WTC11 (cell line): ENCODE results near the gene APOA4. TPM values are rescaled to one million over a fixed set of nuclear protein-coding genes. Genes with fewer than 3 reads are reported as not detected.

Experiments used
- ATAC-seq: fragments of 200-7000 bp; cut with Tn5 transposase; 2 replicates; pipeline ENCODE4 v1.10.0; 2021; ENCODE audit warnings: mild to moderate bottlenecking, moderate library complexity
- CTCF ChIA-PET: fragments of 300-600 bp; sonication (Branson Sonifier 250); formaldehyde crosslinking; loops from one replicate; lab custom pipeline; 2021; ENCODE audit warnings: antibody characterized with exemption; lab: Charles Lee
- POLR2A ChIA-PET: fragments of 350-600 bp; sonication (Branson Sonifier 250); formaldehyde crosslinking; loops from one replicate; lab custom pipeline; 2021; ENCODE audit warnings: antibody characterized with exemption; lab: Charles Lee
- DNase-seq: peaks from one replicate; pipeline ENCODE4 v3.0.0; 2021; ENCODE audit warnings: low spot score
- H3K27ac Mint-ChIP-seq: 2 replicates; pipeline ENCODE4 v1.8.0; 2021; ENCODE audit warnings: mixed read lengths
- H3K27me3 Mint-ChIP-seq: 2 replicates; pipeline ENCODE4 v1.8.0; 2021; ENCODE audit warnings: low read depth, mild to moderate bottlenecking, moderate library complexity, mixed read lengths
- H3K36me3 Mint-ChIP-seq: 2 replicates; pipeline ENCODE4 v1.8.0; 2021; ENCODE audit warnings: mixed read lengths
- H3K4me1 Mint-ChIP-seq: 2 replicates; pipeline ENCODE4 v1.8.0; 2022; ENCODE audit warnings: mixed read lengths
- H3K4me3 Mint-ChIP-seq: 2 replicates; pipeline ENCODE4 v1.8.0; 2021; ENCODE audit warnings: mild to moderate bottlenecking, moderate library complexity, mixed read lengths
- H3K9me3 Mint-ChIP-seq: 2 replicates; pipeline ENCODE4 v1.8.0; 2021; ENCODE audit warnings: mixed read lengths
- CREM ChIP-seq: sonication (generic); formaldehyde crosslinking; IDR thresholded peaks from 2 replicates; pipeline ENCODE4 v1.8.1; 2022; ENCODE audit warnings: mild to moderate bottlenecking, missing genetic modification reagents, moderate library complexity
- ELF4 ChIP-seq: sonication (generic); formaldehyde crosslinking; IDR thresholded peaks from 2 replicates; pipeline ENCODE4 v1.8.1; 2022; ENCODE audit warnings: low read depth, mild to moderate bottlenecking, moderate library complexity, missing genetic modification reagents
- EMX1 ChIP-seq: fragments of 250-450 bp; sonication (Bioruptor Pico); IDR thresholded peaks from 2 replicates; pipeline ENCODE4 v1.8.0; 2021; ENCODE audit warnings: mild to moderate bottlenecking
- ETV6 ChIP-seq: sonication (generic); formaldehyde crosslinking; IDR thresholded peaks from 2 replicates; pipeline ENCODE4 v1.8.1; 2022; ENCODE audit warnings: mild to moderate bottlenecking, missing genetic modification reagents
- FOXJ3 ChIP-seq: sonication (generic); formaldehyde crosslinking; IDR thresholded peaks from 2 replicates; pipeline ENCODE4 v1.9.0; 2021; ENCODE audit warnings: missing genetic modification reagents, mild to moderate bottlenecking, borderline replicate concordance
- FOXK1 ChIP-seq: sonication (generic); formaldehyde crosslinking; IDR thresholded peaks from 2 replicates; pipeline ENCODE4 v1.8.0; 2022; ENCODE audit warnings: mild to moderate bottlenecking, moderate library complexity, missing genetic modification reagents
- GTF2I ChIP-seq: fragments of 250-450 bp; sonication (Bioruptor Pico); conservative IDR thresholded peaks from 2 replicates; pipeline ENCODE4 v1.4.0; 2021; ENCODE audit warnings: mild to moderate bottlenecking
- NR1H2 ChIP-seq: sonication (generic); formaldehyde crosslinking; IDR thresholded peaks from 2 replicates; pipeline ENCODE4 v1.9.0; 2021; ENCODE audit warnings: mild to moderate bottlenecking, moderate library complexity, missing genetic modification reagents
- NR3C1 ChIP-seq: sonication (generic); formaldehyde crosslinking; conservative IDR thresholded peaks from 2 replicates; pipeline ENCODE4 v1.8.1; 2023; ENCODE audit warnings: low read depth, mild to moderate bottlenecking, missing genetic modification reagents
- OVOL2 ChIP-seq: fragments of 250-450 bp; sonication (Bioruptor Pico); IDR thresholded peaks from 2 replicates; pipeline ENCODE4 v1.9.0; 2021; ENCODE audit warnings: mild to moderate bottlenecking, borderline replicate concordance
- RORB ChIP-seq: fragments of 250-450 bp; sonication (Bioruptor Pico); IDR thresholded peaks from 2 replicates; pipeline ENCODE4 v1.9.0; 2021; ENCODE audit warnings: mild to moderate bottlenecking
- SP1 ChIP-seq: sonication (generic); formaldehyde crosslinking; conservative IDR thresholded peaks from 2 replicates; pipeline ENCODE4 v1.8.1; 2022; ENCODE audit warnings: missing genetic modification reagents
- TP53 ChIP-seq: sonication (generic); formaldehyde crosslinking; IDR thresholded peaks from 2 replicates; pipeline ENCODE4 v1.8.1; 2023; ENCODE audit warnings: mild to moderate bottlenecking, missing genetic modification reagents
- ZNF232 ChIP-seq: sonication (generic); formaldehyde crosslinking; IDR thresholded peaks from 2 replicates; pipeline ENCODE4 v1.8.0; 2022; ENCODE audit warnings: mild to moderate bottlenecking, missing genetic modification reagents
- ZNF396 ChIP-seq: fragments of 250-450 bp; sonication (Bioruptor Pico); IDR thresholded peaks from 2 replicates; pipeline ENCODE4 v1.8.0; 2021; ENCODE audit warnings: mild to moderate bottlenecking, moderate library complexity, borderline replicate concordance
- ZNF423 ChIP-seq: fragments of 250-450 bp; sonication (Bioruptor Pico); IDR thresholded peaks from 2 replicates; pipeline ENCODE4 v2.1.2; 2022; ENCODE audit warnings: mild to moderate bottlenecking, moderate library complexity
- total RNA-seq: library from RNA; stranded (reverse); gene quantifications from 3 replicates; pipeline ENCODE4 v1.2.3, GENCODE V29; 2021
- TF ChIP-seq, protein P1 (sequence below): sonication (generic); formaldehyde crosslinking; IDR thresholded peaks from 2 replicates; pipeline ENCODE4 v1.8.0; 2022; ENCODE audit warnings: mild to moderate bottlenecking, missing genetic modification reagents
- TF ChIP-seq, protein P2 (sequence below): sonication (generic); formaldehyde crosslinking; IDR thresholded peaks from 2 replicates; pipeline ENCODE4 v1.8.1; 2023; ENCODE audit warnings: mild to moderate bottlenecking, missing genetic modification reagents
- TF ChIP-seq, protein P3 (sequence below): sonication (generic); formaldehyde crosslinking; IDR thresholded peaks from 2 replicates; pipeline ENCODE4 v1.8.1; 2023; ENCODE audit warnings: mild to moderate bottlenecking, missing genetic modification reagents, borderline replicate concordance
- TF ChIP-seq, protein P4 (sequence below): sonication (generic); formaldehyde crosslinking; IDR thresholded peaks from 2 replicates; pipeline ENCODE4 v1.8.0; 2022; ENCODE audit warnings: mild to moderate bottlenecking, missing genetic modification reagents
- TF ChIP-seq, protein P5 (sequence below): sonication (generic); formaldehyde crosslinking; IDR thresholded peaks from 2 replicates; pipeline ENCODE4 v1.8.1; 2022; ENCODE audit warnings: mild to moderate bottlenecking, missing genetic modification reagents, moderate library complexity, borderline replicate concordance
- TF ChIP-seq, protein P6 (sequence below): sonication (generic); formaldehyde crosslinking; IDR thresholded peaks from 2 replicates; pipeline ENCODE4 v1.8.1; 2023; ENCODE audit warnings: mild to moderate bottlenecking, missing genetic modification reagents, moderate library complexity
- TF ChIP-seq, protein P7 (sequence below): fragments of 250-450 bp; sonication (Bioruptor Pico); IDR thresholded peaks from 2 replicates; pipeline ENCODE4 v1.9.0; 2021; ENCODE audit warnings: mild to moderate bottlenecking

The APOA4 gene
- total RNA-seq, 1 experiment from 2014 or later = not detected

DNA sequence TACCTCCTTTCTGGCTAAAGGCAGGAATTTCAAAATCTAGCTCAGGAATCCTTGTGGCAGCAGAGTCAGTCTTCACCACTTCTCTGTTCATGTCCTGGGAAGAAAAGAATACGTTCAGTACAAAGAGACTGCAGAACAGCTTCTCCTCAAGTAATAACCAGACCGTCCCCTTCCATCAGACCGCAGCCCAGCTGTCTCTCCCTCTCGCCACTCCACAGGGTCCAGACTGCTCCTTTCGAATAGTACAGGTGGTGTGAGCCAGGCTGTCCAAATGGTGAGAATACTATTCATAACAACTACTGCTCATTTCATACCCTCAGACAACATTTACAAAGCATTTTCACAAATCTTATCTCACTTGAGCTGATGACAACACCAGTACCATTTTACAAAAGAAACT lies 36.1 kb downstream of the APOA4 start:
- Mint-ChIP-seq H3K36me3 (peaks cover 50% of the 10 kb centered on the region), H3K4me3 (peak overlapping the region; percentile 94)

DNA sequence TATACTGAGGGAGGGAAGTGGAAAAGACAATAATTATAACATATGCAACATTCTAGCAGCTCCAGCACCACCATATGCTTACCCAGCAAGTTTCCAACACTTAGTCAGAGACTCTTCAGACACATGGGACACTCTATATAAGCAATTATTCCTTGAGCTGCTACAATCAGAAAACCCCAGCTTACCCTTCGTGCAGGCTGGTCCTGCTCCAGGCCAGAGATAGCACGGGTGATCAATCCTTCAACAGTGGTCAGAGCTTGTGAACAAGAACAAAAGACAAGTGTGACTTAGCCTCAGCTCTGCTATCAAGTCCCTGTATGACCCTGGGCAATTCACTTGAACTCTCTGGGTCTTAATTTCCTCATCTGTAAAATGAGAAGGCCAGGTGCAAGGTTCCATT lies 36.8 kb downstream of the APOA4 start:
- Mint-ChIP-seq H3K27ac (no peak overlapping the region), H3K4me1 (peaks cover 18% of the 10 kb centered on the region), H3K4me3 (peak overlapping the region; percentile 94), H3K9me3 (no peaks in the 10 kb centered on the region), H3K36me3 (peaks cover 56% of the 10 kb centered on the region), H3K27me3 (peaks cover 22% of the 10 kb centered on the region)
- ATAC-seq (no peak), DNase-seq (no peak)
- CTCF ChIA-PET = interaction anchor here (1.3 to 8.7 kb wide), 3 partner anchors 13 to 54 kb away, joined by 3 to 358 read pairs (median 9); partner anchors contain the start of genes APOA1 and BUD13
- POLR2A ChIA-PET = no interaction called here
- TF ChIP-seq NR3C1 (CRISPR knock-in tag) (no peak), OVOL2 (no peak), NR1H2 (CRISPR knock-in tag) (no peak), GTF2I (CRISPR knock-in tag) (no peak), CREM (CRISPR knock-in tag) (no peak), FOXK1 (CRISPR knock-in tag) (no peak), EMX1 (CRISPR knock-in tag) (no peak), SP1 (CRISPR knock-in tag) (no peak)
- TF ChIP-seq, protein P1, sequence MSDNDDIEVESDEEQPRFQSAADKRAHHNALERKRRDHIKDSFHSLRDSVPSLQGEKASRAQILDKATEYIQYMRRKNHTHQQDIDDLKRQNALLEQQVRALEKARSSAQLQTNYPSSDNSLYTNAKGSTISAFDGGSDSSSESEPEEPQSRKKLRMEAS (CRISPR knock-in tag) = no peak
- TF ChIP-seq, protein P2, sequence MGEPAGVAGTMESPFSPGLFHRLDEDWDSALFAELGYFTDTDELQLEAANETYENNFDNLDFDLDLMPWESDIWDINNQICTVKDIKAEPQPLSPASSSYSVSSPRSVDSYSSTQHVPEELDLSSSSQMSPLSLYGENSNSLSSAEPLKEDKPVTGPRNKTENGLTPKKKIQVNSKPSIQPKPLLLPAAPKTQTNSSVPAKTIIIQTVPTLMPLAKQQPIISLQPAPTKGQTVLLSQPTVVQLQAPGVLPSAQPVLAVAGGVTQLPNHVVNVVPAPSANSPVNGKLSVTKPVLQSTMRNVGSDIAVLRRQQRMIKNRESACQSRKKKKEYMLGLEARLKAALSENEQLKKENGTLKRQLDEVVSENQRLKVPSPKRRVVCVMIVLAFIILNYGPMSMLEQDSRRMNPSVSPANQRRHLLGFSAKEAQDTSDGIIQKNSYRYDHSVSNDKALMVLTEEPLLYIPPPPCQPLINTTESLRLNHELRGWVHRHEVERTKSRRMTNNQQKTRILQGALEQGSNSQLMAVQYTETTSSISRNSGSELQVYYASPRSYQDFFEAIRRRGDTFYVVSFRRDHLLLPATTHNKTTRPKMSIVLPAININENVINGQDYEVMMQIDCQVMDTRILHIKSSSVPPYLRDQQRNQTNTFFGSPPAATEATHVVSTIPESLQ = no peak

More for the DNA sequence above, 36.1 kb downstream of the APOA4 start:
- no peak for DNase-seq
- CTCF ChIA-PET = interaction anchor here (0.6 to 8.7 kb wide), 5 partner anchors 14 to 358 kb away, joined by 3 to 358 read pairs (median 9); partner anchors contain the start of genes APOA1 and BUD13
- ATAC-seq = no peak
- POLR2A ChIA-PET = no interaction called here
- TF ChIP-seq, protein P3, sequence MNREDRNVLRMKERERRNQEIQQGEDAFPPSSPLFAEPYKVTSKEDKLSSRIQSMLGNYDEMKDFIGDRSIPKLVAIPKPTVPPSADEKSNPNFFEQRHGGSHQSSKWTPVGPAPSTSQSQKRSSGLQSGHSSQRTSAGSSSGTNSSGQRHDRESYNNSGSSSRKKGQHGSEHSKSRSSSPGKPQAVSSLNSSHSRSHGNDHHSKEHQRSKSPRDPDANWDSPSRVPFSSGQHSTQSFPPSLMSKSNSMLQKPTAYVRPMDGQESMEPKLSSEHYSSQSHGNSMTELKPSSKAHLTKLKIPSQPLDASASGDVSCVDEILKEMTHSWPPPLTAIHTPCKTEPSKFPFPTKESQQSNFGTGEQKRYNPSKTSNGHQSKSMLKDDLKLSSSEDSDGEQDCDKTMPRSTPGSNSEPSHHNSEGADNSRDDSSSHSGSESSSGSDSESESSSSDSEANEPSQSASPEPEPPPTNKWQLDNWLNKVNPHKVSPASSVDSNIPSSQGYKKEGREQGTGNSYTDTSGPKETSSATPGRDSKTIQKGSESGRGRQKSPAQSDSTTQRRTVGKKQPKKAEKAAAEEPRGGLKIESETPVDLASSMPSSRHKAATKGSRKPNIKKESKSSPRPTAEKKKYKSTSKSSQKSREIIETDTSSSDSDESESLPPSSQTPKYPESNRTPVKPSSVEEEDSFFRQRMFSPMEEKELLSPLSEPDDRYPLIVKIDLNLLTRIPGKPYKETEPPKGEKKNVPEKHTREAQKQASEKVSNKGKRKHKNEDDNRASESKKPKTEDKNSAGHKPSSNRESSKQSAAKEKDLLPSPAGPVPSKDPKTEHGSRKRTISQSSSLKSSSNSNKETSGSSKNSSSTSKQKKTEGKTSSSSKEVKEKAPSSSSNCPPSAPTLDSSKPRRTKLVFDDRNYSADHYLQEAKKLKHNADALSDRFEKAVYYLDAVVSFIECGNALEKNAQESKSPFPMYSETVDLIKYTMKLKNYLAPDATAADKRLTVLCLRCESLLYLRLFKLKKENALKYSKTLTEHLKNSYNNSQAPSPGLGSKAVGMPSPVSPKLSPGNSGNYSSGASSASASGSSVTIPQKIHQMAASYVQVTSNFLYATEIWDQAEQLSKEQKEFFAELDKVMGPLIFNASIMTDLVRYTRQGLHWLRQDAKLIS (CRISPR knock-in tag) = no peak
- TF ChIP-seq, protein P4, sequence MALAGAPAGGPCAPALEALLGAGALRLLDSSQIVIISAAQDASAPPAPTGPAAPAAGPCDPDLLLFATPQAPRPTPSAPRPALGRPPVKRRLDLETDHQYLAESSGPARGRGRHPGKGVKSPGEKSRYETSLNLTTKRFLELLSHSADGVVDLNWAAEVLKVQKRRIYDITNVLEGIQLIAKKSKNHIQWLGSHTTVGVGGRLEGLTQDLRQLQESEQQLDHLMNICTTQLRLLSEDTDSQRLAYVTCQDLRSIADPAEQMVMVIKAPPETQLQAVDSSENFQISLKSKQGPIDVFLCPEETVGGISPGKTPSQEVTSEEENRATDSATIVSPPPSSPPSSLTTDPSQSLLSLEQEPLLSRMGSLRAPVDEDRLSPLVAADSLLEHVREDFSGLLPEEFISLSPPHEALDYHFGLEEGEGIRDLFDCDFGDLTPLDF (CRISPR knock-in tag) = no peak
- TF ChIP-seq, protein P5, sequence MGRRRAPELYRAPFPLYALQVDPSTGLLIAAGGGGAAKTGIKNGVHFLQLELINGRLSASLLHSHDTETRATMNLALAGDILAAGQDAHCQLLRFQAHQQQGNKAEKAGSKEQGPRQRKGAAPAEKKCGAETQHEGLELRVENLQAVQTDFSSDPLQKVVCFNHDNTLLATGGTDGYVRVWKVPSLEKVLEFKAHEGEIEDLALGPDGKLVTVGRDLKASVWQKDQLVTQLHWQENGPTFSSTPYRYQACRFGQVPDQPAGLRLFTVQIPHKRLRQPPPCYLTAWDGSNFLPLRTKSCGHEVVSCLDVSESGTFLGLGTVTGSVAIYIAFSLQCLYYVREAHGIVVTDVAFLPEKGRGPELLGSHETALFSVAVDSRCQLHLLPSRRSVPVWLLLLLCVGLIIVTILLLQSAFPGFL (CRISPR knock-in tag) = no peak
- TF ChIP-seq RORB (CRISPR knock-in tag) = no peak
- no peak for TF ChIP-seq ELF4 (CRISPR knock-in tag)
- no peak for TF ChIP-seq ZNF396 (CRISPR knock-in tag)
- no peak for TF ChIP-seq ZNF232 (CRISPR knock-in tag)
- no peak for TF ChIP-seq FOXJ3 (CRISPR knock-in tag)
- no peak for TF ChIP-seq ETV6
- TF ChIP-seq, protein P6, sequence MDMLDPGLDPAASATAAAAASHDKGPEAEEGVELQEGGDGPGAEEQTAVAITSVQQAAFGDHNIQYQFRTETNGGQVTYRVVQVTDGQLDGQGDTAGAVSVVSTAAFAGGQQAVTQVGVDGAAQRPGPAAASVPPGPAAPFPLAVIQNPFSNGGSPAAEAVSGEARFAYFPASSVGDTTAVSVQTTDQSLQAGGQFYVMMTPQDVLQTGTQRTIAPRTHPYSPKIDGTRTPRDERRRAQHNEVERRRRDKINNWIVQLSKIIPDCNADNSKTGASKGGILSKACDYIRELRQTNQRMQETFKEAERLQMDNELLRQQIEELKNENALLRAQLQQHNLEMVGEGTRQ (CRISPR knock-in tag) = no peak
- TF ChIP-seq, protein P7, sequence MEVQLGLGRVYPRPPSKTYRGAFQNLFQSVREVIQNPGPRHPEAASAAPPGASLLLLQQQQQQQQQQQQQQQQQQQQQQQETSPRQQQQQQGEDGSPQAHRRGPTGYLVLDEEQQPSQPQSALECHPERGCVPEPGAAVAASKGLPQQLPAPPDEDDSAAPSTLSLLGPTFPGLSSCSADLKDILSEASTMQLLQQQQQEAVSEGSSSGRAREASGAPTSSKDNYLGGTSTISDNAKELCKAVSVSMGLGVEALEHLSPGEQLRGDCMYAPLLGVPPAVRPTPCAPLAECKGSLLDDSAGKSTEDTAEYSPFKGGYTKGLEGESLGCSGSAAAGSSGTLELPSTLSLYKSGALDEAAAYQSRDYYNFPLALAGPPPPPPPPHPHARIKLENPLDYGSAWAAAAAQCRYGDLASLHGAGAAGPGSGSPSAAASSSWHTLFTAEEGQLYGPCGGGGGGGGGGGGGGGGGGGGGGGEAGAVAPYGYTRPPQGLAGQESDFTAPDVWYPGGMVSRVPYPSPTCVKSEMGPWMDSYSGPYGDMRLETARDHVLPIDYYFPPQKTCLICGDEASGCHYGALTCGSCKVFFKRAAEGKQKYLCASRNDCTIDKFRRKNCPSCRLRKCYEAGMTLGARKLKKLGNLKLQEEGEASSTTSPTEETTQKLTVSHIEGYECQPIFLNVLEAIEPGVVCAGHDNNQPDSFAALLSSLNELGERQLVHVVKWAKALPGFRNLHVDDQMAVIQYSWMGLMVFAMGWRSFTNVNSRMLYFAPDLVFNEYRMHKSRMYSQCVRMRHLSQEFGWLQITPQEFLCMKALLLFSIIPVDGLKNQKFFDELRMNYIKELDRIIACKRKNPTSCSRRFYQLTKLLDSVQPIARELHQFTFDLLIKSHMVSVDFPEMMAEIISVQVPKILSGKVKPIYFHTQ (CRISPR knock-in tag) = no peak
- TF ChIP-seq ZNF423 (CRISPR knock-in tag) = no peak
- TF ChIP-seq TP53 = no peak
- Mint-ChIP-seq H3K27ac (peak overlapping the region; percentile 43), H3K9me3 (no peaks in the 10 kb centered on the region), H3K4me1 (peaks cover 21% of the 10 kb centered on the region), H3K27me3 (peaks cover 23% of the 10 kb centered on the region)
